Measurements from ENCODE around the gene P3H3.
A peak's percentile ranks its signal among the peaks of the same experiment; 100 is the strongest.

The P3H3 gene

GRCh38 chr12:6827982-6828780 lies at the start of gene P3H3:
TSS of gene P3H3 (plus strand) at chr12:6828407. CDS start at chr12:6828441, 34 bp downstream.
- no peak for DNase-seq (ENCODE audit: low read depth)

GRCh38 chr12:6778574-6779550 lies 49.3 kb upstream of the P3H3 start:
- DNase-seq (ENCODE audit: low read depth), result peak; percentile 77

DNA sequence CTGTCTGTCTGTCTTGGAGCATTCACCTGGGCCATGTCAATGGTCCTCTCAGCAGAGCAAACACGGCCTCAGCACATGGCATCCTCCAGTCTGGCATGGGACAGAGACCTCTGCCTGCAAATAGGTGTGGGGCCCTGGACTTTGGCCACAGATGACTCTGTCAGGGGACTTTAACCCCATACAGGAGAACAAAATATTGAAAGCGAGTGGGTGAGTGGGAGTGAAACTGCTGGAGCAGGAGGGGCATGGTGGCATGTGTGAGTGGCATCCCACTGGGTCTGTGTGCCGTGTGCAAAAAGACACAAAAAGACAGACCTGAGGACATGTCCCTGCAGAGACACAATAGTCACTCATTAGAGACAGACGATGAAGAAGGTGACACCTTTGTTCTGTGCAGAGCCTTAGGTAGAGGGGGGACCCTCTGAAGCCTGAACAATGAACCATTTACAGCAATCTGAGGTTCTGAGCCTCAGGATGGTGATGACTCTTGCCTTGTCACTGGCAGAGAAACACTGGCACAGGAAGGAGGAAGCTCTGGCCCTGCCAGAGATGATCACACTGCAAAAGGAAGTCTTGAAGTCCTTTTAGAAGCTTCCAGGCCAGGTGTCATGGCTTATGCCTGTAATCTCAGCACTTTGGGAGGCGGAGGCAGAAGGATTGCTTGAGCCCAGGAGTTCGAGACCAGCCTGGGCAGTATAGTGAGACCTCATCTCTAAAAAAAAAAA lies 48.3 kb upstream of the P3H3 start:
- no peak for DNase-seq (ENCODE audit: low read depth)

- no peak for DNase-seq (ENCODE audit: low read depth)
These were observed 47.6 kb upstream of the P3H3 start for GRCh38 chr12:6780573-6780972.

DNA sequence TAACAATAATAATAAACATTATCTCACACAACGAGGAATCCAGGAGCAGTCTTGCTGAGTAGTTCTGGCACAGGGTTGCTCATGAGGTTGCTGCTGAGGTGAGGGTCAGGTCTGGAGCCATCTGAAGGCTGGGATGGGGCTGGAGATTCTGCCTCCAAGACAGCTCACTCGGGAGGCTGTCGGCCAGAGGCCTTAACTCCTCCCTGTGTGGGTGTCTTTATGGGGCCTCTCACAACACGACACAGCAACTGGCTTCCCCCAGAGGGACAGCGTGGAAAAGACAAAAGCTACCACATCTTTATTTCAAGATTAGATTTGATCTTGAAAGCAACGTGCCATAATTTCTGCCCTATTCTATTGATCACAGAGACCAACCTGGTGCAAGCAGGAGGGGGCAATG lies 46.1 kb upstream of the P3H3 start:
- DNase-seq (ENCODE audit: low read depth), result no peak

GRCh38 chr12:6782850-6783566 lies 45.2 kb upstream of the P3H3 start:
- DNase-seq (ENCODE audit: low read depth), result no peak

- DNase-seq (ENCODE audit: low read depth), result no peak
These were observed 44.4 kb upstream of the P3H3 start for GRCh38 chr12:6783828-6784227.

GRCh38 chr12:6784296-6784695 lies 43.9 kb upstream of the P3H3 start:
- DNase-seq (ENCODE audit: low read depth), result no peak

- DNase-seq (ENCODE audit: low read depth), result no peak
These were observed 43.4 kb upstream of the P3H3 start for GRCh38 chr12:6784761-6785160.

DNA sequence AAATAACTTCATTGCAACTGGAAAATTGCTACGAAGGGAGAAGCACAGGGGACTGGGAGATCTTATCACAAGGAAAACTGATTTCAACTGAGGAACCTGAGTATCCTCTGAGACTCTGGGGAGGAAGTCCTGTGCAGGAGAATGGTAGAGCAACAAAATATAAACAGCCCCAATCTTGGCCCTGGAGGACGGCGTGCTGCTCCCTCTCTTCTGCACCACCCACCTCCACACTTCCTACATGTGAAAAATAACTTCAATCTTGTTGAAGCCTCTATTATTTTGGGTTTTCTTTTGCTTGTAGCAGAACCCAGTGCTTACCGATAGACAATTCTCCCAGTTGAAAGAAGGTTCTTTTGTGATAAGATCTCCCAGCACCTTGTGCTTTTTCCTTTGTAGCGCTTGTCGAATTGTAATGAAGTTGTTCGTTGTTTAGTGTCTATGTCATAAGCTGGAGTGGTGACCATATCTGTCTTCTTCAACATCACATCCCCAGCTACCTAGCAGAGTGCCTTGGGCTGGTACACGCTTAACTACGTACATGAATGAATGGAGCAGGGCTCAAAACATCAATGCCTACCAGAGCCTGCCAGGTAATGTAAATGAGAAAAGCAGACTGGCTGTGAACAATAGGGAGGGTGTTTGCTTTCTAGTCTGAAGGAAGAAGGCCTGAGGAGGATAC lies 41.7 kb upstream of the P3H3 start:
- DNase-seq (ENCODE audit: low read depth), result no peak

- DNase-seq (ENCODE audit: low read depth), result no peak
These were observed 40.9 kb upstream of the P3H3 start for GRCh38 chr12:6787309-6787708.

DNA sequence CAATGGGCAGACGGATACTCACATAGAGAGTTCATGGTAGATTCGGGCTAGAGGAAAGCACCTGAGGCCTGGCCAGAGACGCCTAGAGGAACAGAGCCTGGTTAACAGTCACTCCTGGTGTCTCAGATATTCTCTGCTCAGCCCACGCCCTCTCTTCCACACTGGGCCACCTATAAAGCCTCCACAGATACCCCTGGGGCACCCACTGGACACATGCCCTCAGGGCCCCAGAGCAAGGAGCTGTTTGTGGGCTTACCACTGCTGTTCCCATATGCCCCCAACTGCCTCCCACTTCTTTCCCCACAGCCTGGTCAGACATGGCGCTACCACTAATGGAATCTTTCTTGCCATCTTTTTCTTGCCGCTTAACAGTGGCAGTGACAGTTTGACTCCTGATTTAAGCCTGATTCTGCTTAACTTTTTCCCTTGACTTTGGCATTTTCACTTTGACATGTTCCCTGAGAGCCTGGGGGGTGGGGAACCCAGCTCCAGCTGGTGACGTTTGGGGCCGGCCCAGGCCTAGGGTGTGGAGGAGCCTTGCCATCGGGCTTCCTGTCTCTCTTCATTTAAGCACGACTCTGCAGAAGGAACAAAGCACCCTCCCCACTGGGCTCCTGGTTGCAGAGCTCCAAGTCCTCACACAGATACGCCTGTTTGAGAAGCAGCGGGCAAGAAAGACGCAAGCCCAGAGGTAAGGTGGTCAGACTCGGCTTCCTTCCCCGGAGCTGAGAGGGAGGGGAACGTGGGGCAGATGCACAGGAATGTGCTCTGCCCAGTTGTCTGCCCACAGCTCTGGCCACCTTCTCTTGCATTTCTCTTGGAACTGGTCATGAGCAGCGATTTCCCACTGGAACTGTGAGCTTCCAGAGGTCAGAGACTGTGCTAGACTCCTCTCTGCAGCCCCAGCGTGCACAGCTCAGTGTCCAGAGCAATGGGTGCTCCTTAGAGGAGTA lies 39.0 kb upstream of the P3H3 start, which contains the start of gene CD4:
CD4 (plus strand) TSS at position 557 of the 953 bp plus-strand sequence. CDS start 10,611 bp downstream, outside the sequence.
- DNase-seq (ENCODE audit: low read depth), result no peak

DNA sequence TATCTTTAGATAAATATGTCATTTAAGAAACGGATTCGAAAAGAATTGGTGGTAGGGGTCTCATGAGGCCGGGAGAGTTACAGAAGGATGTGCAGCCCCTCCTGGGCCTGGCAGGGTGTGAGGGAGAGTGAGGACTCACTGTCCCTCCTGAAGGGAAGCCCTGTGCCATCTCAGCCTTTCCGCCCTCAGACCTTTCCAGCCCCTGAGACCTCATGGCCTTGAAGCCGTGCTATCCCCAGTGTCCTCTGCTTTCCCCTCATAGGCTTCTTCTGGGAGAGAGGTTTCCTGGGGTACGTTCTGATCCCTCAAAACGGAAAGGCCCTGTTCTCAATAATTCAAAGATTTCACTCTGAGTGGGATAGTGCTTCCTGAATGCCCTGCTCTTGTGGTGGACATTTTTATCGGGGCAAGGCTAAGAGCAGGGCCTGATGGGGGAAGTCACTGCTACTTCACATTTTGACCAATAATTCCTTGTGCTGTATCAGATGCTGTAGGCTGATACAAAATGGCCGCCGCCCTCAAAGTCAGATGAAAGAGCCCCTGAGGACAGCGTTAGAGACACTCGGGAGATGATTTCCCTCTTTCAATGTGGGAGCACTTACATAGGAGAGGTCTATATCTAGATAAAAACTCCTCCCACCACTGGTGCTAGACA lies 37.6 kb upstream of the P3H3 start:
- DNase-seq (ENCODE audit: low read depth), result no peak

GRCh38 chr12:6791931-6792520 lies 36.2 kb upstream of the P3H3 start:
- no peak for DNase-seq (ENCODE audit: low read depth)

DNA sequence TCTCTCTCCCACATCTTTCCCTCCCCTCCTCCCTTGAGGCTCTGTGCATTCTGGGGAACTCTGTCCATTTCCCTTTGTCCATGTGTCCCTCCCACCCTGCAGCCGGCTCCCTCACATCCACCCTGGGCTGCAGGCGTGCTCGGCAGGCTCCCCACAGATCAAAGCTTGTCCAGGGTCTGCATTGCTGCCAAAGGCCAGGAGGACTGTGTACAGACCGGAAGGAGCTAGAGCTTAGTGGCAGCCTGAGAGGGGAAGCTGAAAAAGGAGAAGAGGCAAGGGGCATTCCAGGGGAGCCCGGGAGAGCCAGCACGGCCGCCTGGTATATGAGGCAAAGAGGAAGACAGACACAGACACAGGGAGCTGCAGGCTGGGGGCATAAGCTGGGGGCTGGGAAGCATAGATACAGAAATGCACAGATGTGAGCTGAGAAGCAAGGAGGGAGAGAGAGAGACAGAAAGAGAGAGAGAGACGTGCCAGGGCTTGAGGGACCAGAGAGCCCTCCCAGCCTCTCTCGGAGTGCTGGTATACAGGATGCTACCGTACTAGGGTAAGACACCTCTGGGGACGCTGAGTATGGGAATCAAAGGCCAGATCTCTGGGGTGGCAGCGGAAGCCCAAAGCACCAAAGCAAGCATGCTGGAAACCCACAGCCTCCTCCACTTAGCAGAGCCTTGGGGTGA lies 35.5 kb upstream of the P3H3 start:
- no peak for DNase-seq (ENCODE audit: low read depth)

GRCh38 chr12:6795088-6795487 lies 33.1 kb upstream of the P3H3 start:
- no peak for DNase-seq (ENCODE audit: low read depth)

- no peak for DNase-seq (ENCODE audit: low read depth)
These were observed 31.6 kb upstream of the P3H3 start for GRCh38 chr12:6796576-6796975.

GRCh38 chr12:6799147-6799546 lies 29.1 kb upstream of the P3H3 start:
- DNase-seq (ENCODE audit: low read depth), result no peak

Measured in stimulated activated CD8-positive, alpha-beta memory T cell treated with anti-CD3 and anti-CD28 coated beads, Interleukin-15, amount 100 ng/mL, for 1 hour (primary cell).